ENCODE data around the gene LBHD1. TPM values are rescaled to one million over a fixed set of nuclear protein-coding genes. Genes with fewer than 3 reads are reported as not detected.

The LBHD1 gene
- total and polyA plus RNA-seq, 2 of the 13 experiments (the other 11 are each of a cell fraction or from before 2014, with no cell fraction given): 3.2 to 3.7 TPM

- ChIA-PET POLR2A (interaction anchor here (0.7 to 4.3 kb wide), 18 partner anchors 11 to 135 kb away, joined by 3 to 27 read pairs (median 4); partner anchors contain the start of genes B3GAT3, C11orf98, CSKMT and HNRNPUL2), CTCF (ENCODE audit: low intra/inter-chr PET ratio, low total read pairs) (no interaction called here)
- DNase-seq (ENCODE audit: low spot score) (no peak), ATAC-seq (no peak), FAIRE-seq (no peak)
- no peak overlapping the region for H3K4me3 ChIP-seq (replicated peaks in 1 of 3; ENCODE audit: insufficient read depth in 1 of 3, low read depth in 2 of 3, low read length in 3 of 3)
- no peaks in the 10 kb centered on the region for H3K27me3 ChIP-seq (ENCODE audit: control insufficient read depth in 1 of 2, insufficient read depth in 2 of 2, low read length in 2 of 2)
- in situ Hi-C loops (cut with HindIII; ENCODE audit: extremely low pct_ligation_motif_present, low pct_unique_long_range_greater_than_20kb): loop anchor here (10.0 kb wide), 1 partner anchor 312 kb away; no protein-coding TSS in a partner anchor
- H3K9ac ChIP-seq (ENCODE audit: insufficient read depth, low read depth, low read length): no peak overlapping the region
- intact Hi-C loops (cut with micrococcal nuclease; ENCODE audit: unreplicated experiment): no loop called here
- 95% methylated on average over 8 of the region's 8 CpGs for WGBS (ENCODE audit: low lambda C conversion rate)
- peaks cover 9 to 34% of the 10 kb centered on the region in 2 experiments for H3K36me3 ChIP-seq (replicated peaks in 1 of 2; ENCODE audit: control insufficient read depth in 1 of 2, insufficient read depth in 2 of 2, low read length in 2 of 2)
- no peaks in the 10 kb centered on the region for H3K79me2 ChIP-seq (ENCODE audit: insufficient read depth, low read length)
- H3K9me3 ChIP-seq (ENCODE audit: low read length): no peaks in the 10 kb centered on the region
- TF ChIP-seq HDAC6 (IDR thresholded peaks at IDR 0.05; ENCODE audit: low read depth, low read length): no peak
- no peak for TF ChIP-seq NFYB (CRISPR knock-in tag; IDR thresholded peaks at IDR 0.05)
- TF ChIP-seq TOPORS (CRISPR knock-in tag; IDR thresholded peaks at IDR 0.05): no peak
- no peak for TF ChIP-seq ZSCAN22 (CRISPR knock-in tag; IDR thresholded peaks at IDR 0.05)
- H3K4me1 ChIP-seq (ENCODE audit: insufficient read depth, low read length): peaks cover 18% of the 10 kb centered on the region
- no TSS peak for BruUV-seq (replicated peaks)
- H2AFZ ChIP-seq (ENCODE audit: low read length): no peak overlapping the region
- peak overlapping the region; percentile 49 for H3K27ac ChIP-seq (ENCODE audit: extremely low read length, insufficient read depth, low read length)
- H3K4me2 ChIP-seq (ENCODE audit: low read depth, low read length): peak overlapping the region; percentile 99; the same call in 1 of the 2 replicates
- peaks cover 6% of the 10 kb centered on the region; the same call in 1 of the 2 replicates for H4K20me1 ChIP-seq (ENCODE audit: insufficient read depth, low read length)
Measured at GRCh38 chr11:62706850-62707247, 34.8 kb upstream of the LBHD1 start.

GRCh38 chr11:62705880-62706849, 34.1 kb upstream of the LBHD1 start:
- H3K36me3 ChIP-seq (replicated peaks in 1 of 2; ENCODE audit: control insufficient read depth in 1 of 2, insufficient read depth in 2 of 2, low read length in 2 of 2): peaks cover 8 to 29% of the 10 kb centered on the region in 2 experiments
- in situ Hi-C loops (cut with HindIII; ENCODE audit: extremely low pct_ligation_motif_present, low pct_unique_long_range_greater_than_20kb) (loop anchor here (10.0 kb wide), 1 partner anchor 311 kb away; no protein-coding TSS in a partner anchor), intact Hi-C loops (cut with micrococcal nuclease; ENCODE audit: unreplicated experiment) (no loop called here)
- no TSS peak for BruUV-seq (replicated peaks)
- peaks cover 6% of the 10 kb centered on the region; the same call in 1 of the 2 replicates for H4K20me1 ChIP-seq (ENCODE audit: insufficient read depth, low read length)
- peak overlapping the region; percentile 70 to 86 (median 80) for H3K4me3 ChIP-seq (replicated peaks in 1 of 3; ENCODE audit: insufficient read depth in 1 of 3, low read depth in 2 of 3, low read length in 3 of 3)
- ChIA-PET POLR2A (interaction anchor here (0.6 to 4.3 kb wide), 21 partner anchors 12 to 335 kb away, joined by 3 to 27 read pairs (median 4); partner anchors contain the start of genes B3GAT3, C11orf98, CSKMT and HNRNPUL2), CTCF (ENCODE audit: low intra/inter-chr PET ratio, low total read pairs) (no interaction called here)
- H2AFZ ChIP-seq (ENCODE audit: low read length): no peak overlapping the region
- H3K27me3 ChIP-seq (ENCODE audit: control insufficient read depth in 1 of 2, insufficient read depth in 2 of 2, low read length in 2 of 2): no peaks in the 10 kb centered on the region
- peak overlapping the region; percentile 99 for H3K4me2 ChIP-seq (ENCODE audit: low read depth, low read length)
- H3K9ac ChIP-seq (ENCODE audit: insufficient read depth, low read depth, low read length): peak overlapping the region; percentile 78
- peak overlapping the region; percentile 69 for H3K27ac ChIP-seq (ENCODE audit: extremely low read length, insufficient read depth, low read length)
- H3K4me1 ChIP-seq (ENCODE audit: insufficient read depth, low read length): peaks cover 18% of the 10 kb centered on the region
- WGBS (ENCODE audit: low lambda C conversion rate): 44% methylated on average over 21 of the region's 73 CpGs
- no peaks in the 10 kb centered on the region for H3K79me2 ChIP-seq (ENCODE audit: insufficient read depth, low read length)
- no peaks in the 10 kb centered on the region for H3K9me3 ChIP-seq (ENCODE audit: low read length)
- DNase-seq (ENCODE audit: low spot score) (peak; percentile 83), FAIRE-seq (peak; percentile 26), ATAC-seq (peak; percentile 93)
- TF ChIP-seq ZFP1 (CRISPR knock-in tag; IDR thresholded peaks at IDR 0.05) (no peak), ZNF446 (CRISPR knock-in tag; IDR thresholded peaks at IDR 0.05) (no peak), NFIB (CRISPR knock-in tag; IDR thresholded peaks at IDR 0.05; ENCODE audit: borderline replicate concordance) (no peak), ZNF709 (CRISPR knock-in tag; IDR thresholded peaks at IDR 0.05) (peak; percentile 72; the same call in 1 of the 2 replicates), RFXANK (CRISPR knock-in tag; IDR thresholded peaks at IDR 0.05) (no peak), CCDC6 (CRISPR knock-in tag; IDR thresholded peaks at IDR 0.05) (no peak), ZNF720 (CRISPR knock-in tag; IDR thresholded peaks at IDR 0.05) (no peak), KLF13 (CRISPR knock-in tag; IDR thresholded peaks at IDR 0.05) (no peak), ZNF235 (CRISPR knock-in tag; IDR thresholded peaks at IDR 0.05; ENCODE audit: borderline replicate concordance) (no peak), ZUFSP (CRISPR knock-in tag; IDR thresholded peaks at IDR 0.05; ENCODE audit: borderline replicate concordance) (no peak), TEAD2 (CRISPR knock-in tag; IDR thresholded peaks at IDR 0.05) (no peak), KAT8 (CRISPR knock-in tag; IDR thresholded peaks at IDR 0.05) (peak; percentile 48; the same call in 1 of the 2 replicates), ZNF343 (CRISPR knock-in tag; IDR thresholded peaks at IDR 0.05) (no peak), HHEX (CRISPR knock-in tag; IDR thresholded peaks at IDR 0.05) (no peak)

All from HepG2 (cell line).